ENCODE measurements around the gene OTOP3. TPM values are rescaled to one million over a fixed set of nuclear protein-coding genes. Genes with fewer than 3 reads are reported as not detected.

OTOP3 gene
- total and polyA plus RNA-seq, 2 experiments from 2014 or later: not detected

DNA sequence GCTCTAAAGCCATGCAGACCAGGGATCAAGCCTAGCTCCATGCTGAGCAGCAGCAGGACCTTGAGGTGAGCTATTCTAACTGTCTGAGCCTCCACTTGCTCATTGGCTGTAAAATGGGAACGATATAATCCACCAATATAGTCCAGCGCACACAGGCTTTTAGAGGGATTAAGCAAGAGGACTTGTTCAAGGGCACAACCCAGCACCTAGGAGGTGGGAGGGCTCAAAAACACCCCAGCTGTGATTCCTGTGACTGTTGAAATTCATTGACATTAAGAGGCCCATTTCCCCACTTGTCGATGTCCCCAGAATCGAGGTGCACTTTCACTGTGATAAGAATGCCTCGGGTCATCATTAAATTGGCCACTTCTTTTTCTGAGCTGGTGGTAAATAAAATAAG, 16.8 kb upstream of the OTOP3 start:
- peaks cover 7% of the 10 kb centered on the region for H3K4me1 Mint-ChIP-seq
- no peaks in the 10 kb centered on the region for H3K9me2 ChIP-seq (ENCODE audit: insufficient read depth)
- H3K4me2 ChIP-seq: no peak overlapping the region
- DNase-seq (ENCODE audit: low spot score) (no peak), ATAC-seq (no peak)
- H3K36me3 Mint-ChIP-seq (ENCODE audit: low read depth): no peaks in the 10 kb centered on the region
- no peaks in the 10 kb centered on the region; the same call in 2 of the 3 replicates for H3K9me3 Mint-ChIP-seq
- no peak overlapping the region for H3K4me3 ChIP-seq
- peaks cover 28% of the 10 kb centered on the region for H3K27me3 Mint-ChIP-seq (ENCODE audit: insufficient read depth, low read depth, poor library complexity)
- no peaks in the 10 kb centered on the region for H4K20me1 ChIP-seq (replicated peaks; ENCODE audit: insufficient read depth)
- H3F3A ChIP-seq (replicated peaks; ENCODE audit: low read depth): no peaks in the 10 kb centered on the region
- no peaks in the 10 kb centered on the region for H3K79me2 ChIP-seq (replicated peaks; ENCODE audit: insufficient read depth)
- H3K4me1 ChIP-seq (ENCODE audit: insufficient read depth): peaks cover 7% of the 10 kb centered on the region
- H3K27ac ChIP-seq (ENCODE audit: low read depth): no peak overlapping the region
- TF ChIP-seq JUNB (IDR thresholded peaks at IDR 0.05; ENCODE audit: unreplicated experiment): no peak
- TF ChIP-seq, protein P1, sequence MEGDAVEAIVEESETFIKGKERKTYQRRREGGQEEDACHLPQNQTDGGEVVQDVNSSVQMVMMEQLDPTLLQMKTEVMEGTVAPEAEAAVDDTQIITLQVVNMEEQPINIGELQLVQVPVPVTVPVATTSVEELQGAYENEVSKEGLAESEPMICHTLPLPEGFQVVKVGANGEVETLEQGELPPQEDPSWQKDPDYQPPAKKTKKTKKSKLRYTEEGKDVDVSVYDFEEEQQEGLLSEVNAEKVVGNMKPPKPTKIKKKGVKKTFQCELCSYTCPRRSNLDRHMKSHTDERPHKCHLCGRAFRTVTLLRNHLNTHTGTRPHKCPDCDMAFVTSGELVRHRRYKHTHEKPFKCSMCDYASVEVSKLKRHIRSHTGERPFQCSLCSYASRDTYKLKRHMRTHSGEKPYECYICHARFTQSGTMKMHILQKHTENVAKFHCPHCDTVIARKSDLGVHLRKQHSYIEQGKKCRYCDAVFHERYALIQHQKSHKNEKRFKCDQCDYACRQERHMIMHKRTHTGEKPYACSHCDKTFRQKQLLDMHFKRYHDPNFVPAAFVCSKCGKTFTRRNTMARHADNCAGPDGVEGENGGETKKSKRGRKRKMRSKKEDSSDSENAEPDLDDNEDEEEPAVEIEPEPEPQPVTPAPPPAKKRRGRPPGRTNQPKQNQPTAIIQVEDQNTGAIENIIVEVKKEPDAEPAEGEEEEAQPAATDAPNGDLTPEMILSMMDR (conservative IDR thresholded peaks at IDR 0.05; ENCODE audit: low read depth in 2 of 2): no peak
- TF ChIP-seq ZNF114 (CRISPR knock-in tag; IDR thresholded peaks at IDR 0.05): no peak
- TF ChIP-seq, protein P2, sequence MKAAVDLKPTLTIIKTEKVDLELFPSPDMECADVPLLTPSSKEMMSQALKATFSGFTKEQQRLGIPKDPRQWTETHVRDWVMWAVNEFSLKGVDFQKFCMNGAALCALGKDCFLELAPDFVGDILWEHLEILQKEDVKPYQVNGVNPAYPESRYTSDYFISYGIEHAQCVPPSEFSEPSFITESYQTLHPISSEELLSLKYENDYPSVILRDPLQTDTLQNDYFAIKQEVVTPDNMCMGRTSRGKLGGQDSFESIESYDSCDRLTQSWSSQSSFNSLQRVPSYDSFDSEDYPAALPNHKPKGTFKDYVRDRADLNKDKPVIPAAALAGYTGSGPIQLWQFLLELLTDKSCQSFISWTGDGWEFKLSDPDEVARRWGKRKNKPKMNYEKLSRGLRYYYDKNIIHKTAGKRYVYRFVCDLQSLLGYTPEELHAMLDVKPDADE (IDR thresholded peaks at IDR 0.05): no peak
- TF ChIP-seq POLR2AphosphoS5 (IDR thresholded peaks at IDR 0.05; ENCODE audit: low read depth): no peak
- TF ChIP-seq STAT1 (IDR thresholded peaks at IDR 0.05; ENCODE audit: unreplicated experiment): no peak
- TF ChIP-seq, protein P3, sequence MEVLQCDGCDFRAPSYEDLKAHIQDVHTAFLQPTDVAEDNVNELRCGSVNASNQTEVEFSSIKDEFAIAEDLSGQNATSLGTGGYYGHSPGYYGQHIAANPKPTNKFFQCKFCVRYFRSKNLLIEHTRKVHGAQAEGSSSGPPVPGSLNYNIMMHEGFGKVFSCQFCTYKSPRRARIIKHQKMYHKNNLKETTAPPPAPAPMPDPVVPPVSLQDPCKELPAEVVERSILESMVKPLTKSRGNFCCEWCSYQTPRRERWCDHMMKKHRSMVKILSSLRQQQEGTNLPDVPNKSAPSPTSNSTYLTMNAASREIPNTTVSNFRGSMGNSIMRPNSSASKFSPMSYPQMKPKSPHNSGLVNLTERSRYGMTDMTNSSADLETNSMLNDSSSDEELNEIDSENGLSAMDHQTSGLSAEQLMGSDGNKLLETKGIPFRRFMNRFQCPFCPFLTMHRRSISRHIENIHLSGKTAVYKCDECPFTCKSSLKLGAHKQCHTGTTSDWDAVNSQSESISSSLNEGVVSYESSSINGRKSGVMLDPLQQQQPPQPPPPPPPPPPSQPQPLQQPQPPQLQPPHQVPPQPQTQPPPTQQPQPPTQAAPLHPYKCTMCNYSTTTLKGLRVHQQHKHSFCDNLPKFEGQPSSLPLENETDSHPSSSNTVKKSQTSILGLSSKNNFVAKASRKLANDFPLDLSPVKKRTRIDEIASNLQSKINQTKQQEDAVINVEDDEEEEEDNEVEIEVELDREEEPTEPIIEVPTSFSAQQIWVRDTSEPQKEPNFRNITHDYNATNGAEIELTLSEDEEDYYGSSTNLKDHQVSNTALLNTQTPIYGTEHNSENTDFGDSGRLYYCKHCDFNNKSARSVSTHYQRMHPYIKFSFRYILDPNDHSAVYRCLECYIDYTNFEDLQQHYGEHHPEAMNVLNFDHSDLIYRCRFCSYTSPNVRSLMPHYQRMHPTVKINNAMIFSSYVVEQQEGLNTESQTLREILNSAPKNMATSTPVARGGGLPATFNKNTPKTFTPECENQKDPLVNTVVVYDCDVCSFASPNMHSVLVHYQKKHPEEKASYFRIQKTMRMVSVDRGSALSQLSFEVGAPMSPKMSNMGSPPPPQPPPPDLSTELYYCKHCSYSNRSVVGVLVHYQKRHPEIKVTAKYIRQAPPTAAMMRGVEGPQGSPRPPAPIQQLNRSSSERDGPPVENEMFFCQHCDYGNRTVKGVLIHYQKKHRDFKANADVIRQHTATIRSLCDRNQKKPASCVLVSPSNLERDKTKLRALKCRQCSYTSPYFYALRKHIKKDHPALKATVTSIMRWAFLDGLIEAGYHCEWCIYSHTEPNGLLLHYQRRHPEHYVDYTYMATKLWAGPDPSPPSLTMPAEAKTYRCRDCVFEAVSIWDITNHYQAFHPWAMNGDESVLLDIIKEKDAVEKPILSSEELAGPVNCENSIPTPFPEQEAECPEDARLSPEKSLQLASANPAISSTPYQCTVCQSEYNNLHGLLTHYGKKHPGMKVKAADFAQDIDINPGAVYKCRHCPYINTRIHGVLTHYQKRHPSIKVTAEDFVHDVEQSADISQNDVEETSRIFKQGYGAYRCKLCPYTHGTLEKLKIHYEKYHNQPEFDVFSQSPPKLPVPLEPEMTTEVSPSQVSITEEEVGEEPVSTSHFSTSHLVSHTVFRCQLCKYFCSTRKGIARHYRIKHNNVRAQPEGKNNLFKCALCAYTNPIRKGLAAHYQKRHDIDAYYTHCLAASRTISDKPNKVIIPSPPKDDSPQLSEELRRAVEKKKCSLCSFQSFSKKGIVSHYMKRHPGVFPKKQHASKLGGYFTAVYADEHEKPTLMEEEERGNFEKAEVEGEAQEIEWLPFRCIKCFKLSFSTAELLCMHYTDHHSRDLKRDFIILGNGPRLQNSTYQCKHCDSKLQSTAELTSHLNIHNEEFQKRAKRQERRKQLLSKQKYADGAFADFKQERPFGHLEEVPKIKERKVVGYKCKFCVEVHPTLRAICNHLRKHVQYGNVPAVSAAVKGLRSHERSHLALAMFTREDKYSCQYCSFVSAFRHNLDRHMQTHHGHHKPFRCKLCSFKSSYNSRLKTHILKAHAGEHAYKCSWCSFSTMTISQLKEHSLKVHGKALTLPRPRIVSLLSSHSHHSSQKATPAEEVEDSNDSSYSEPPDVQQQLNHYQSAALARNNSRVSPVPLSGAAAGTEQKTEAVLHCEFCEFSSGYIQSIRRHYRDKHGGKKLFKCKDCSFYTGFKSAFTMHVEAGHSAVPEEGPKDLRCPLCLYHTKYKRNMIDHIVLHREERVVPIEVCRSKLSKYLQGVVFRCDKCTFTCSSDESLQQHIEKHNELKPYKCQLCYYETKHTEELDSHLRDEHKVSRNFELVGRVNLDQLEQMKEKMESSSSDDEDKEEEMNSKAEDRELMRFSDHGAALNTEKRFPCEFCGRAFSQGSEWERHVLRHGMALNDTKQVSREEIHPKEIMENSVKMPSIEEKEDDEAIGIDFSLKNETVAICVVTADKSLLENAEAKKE (CRISPR knock-in tag; IDR thresholded peaks at IDR 0.05): no peak
- TF ChIP-seq NANOG (IDR thresholded peaks at IDR 0.05; ENCODE audit: borderline replicate concordance): no peak
- TF ChIP-seq CREB1 (CRISPR knock-in tag; IDR thresholded peaks at IDR 0.05; ENCODE audit: low read depth): no peak
- TF ChIP-seq EZH2phosphoT487 (IDR thresholded peaks at IDR 0.05; ENCODE audit: unreplicated experiment): no peak
- no peak for TF ChIP-seq ZNF331 (CRISPR knock-in tag; IDR thresholded peaks at IDR 0.05; ENCODE audit: low read depth)
- TF ChIP-seq EZH2 (IDR thresholded peaks at IDR 0.05; ENCODE audit: low read depth, unreplicated experiment): no peak
- TF ChIP-seq, protein P4, sequence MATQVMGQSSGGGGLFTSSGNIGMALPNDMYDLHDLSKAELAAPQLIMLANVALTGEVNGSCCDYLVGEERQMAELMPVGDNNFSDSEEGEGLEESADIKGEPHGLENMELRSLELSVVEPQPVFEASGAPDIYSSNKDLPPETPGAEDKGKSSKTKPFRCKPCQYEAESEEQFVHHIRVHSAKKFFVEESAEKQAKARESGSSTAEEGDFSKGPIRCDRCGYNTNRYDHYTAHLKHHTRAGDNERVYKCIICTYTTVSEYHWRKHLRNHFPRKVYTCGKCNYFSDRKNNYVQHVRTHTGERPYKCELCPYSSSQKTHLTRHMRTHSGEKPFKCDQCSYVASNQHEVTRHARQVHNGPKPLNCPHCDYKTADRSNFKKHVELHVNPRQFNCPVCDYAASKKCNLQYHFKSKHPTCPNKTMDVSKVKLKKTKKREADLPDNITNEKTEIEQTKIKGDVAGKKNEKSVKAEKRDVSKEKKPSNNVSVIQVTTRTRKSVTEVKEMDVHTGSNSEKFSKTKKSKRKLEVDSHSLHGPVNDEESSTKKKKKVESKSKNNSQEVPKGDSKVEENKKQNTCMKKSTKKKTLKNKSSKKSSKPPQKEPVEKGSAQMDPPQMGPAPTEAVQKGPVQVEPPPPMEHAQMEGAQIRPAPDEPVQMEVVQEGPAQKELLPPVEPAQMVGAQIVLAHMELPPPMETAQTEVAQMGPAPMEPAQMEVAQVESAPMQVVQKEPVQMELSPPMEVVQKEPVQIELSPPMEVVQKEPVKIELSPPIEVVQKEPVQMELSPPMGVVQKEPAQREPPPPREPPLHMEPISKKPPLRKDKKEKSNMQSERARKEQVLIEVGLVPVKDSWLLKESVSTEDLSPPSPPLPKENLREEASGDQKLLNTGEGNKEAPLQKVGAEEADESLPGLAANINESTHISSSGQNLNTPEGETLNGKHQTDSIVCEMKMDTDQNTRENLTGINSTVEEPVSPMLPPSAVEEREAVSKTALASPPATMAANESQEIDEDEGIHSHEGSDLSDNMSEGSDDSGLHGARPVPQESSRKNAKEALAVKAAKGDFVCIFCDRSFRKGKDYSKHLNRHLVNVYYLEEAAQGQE (IDR thresholded peaks at IDR 0.05; ENCODE audit: unreplicated experiment): no peak
- H3K27me3 ChIP-seq (ENCODE audit: insufficient read depth): peaks cover 33% of the 10 kb centered on the region
- no peaks in the 10 kb centered on the region; the same call in 1 of the 2 replicates for H3K36me3 ChIP-seq (ENCODE audit: insufficient read depth)
- H3K27ac Mint-ChIP-seq: no peak overlapping the region
- H3K4me3 Mint-ChIP-seq: no peak overlapping the region
- no peak overlapping the region for H2AFZ ChIP-seq

Data from GM23338 (cell line).